Right lobe of liver (tissue), 4 donors: ENCODE measurements around the gene ZSCAN1.

ENCODE experiments used
- POLR2A ChIP-seq: fragments of 450-650 bp; IDR thresholded peaks from one replicate; pipeline ENCODE4 v1.6.1; 2017; ENCODE audit warnings: antibody characterized with exemption, mild to moderate bottlenecking
- TF ChIP-seq, protein P1 (sequence below), 4 donors: fragments of 200-600 bp in 3 of 4; fragments of 450-650 bp in 1 of 4; IDR thresholded peaks; one replicate each; pipeline versions ENCODE4 v1.5.1 to v1.8.0; 2016 to 2022; ENCODE audit warnings: antibody characterized with exemption in 4 of 4, mild to moderate bottlenecking in 2 of 4
- donor health status: DM: no; HTN: no; CAD: no.
- donor health status: DM: no; HTN: no; CAD: no.
- donor health status: DM: no; HTN: yes; CAD: no.

DNA sequence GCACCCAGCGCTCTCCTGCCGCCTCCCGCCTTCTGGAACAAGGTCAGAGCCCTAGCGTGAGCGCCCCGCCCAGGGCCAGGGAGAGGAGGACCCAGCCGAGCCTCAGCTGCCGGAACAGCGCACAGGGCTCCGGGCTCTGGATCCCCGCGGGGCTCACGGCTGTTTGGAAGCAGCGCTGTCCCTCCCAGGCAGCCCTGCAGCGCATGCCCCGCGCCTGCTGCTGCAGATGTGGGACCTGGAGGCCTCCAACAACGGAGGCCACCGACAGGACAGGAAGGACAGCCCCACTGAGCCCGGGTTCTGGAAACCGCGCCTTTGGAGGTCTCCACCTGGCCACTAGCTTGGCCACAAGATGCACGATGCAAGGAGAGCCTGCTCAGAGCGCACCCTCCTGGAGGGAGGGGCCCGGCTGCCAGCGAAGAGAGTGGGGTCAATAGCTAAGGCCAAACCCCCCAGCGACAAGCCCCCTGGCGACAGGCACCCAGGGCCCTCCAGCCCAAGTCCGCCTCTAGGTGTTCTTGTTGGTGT, 51.6 kb downstream of the ZSCAN1 start:
- TF ChIP-seq, protein P1, sequence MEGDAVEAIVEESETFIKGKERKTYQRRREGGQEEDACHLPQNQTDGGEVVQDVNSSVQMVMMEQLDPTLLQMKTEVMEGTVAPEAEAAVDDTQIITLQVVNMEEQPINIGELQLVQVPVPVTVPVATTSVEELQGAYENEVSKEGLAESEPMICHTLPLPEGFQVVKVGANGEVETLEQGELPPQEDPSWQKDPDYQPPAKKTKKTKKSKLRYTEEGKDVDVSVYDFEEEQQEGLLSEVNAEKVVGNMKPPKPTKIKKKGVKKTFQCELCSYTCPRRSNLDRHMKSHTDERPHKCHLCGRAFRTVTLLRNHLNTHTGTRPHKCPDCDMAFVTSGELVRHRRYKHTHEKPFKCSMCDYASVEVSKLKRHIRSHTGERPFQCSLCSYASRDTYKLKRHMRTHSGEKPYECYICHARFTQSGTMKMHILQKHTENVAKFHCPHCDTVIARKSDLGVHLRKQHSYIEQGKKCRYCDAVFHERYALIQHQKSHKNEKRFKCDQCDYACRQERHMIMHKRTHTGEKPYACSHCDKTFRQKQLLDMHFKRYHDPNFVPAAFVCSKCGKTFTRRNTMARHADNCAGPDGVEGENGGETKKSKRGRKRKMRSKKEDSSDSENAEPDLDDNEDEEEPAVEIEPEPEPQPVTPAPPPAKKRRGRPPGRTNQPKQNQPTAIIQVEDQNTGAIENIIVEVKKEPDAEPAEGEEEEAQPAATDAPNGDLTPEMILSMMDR (IDR thresholded peaks at IDR 0.05): no peak
- TF ChIP-seq POLR2A: no peak
